Activated B cell treated with CpG ODN at 0.5 μM for 24 hours (primary cell): Measurements from ENCODE around the gene BCAN. TPM values are rescaled to one million over a fixed set of nuclear protein-coding genes. Genes with fewer than 3 reads are reported as not detected.

ENCODE experiments used
- ATAC-seq: fragments of 200-7000 bp; cut with Tn5 transposase; one replicate; pipeline ENCODE4 v1.10.0; 2021; ENCODE audit warnings: low read depth, mild to moderate bottlenecking, moderate library complexity
- CTCF ChIA-PET: fragments of 350-600 bp; sonication (Branson Sonifier 250); formaldehyde crosslinking; loops from one replicate; lab custom pipeline; 2021; ENCODE audit warnings: antibody characterized with exemption; lab: Charles Lee
- POLR2A ChIA-PET: fragments of 350-600 bp; sonication (Branson Sonifier 250); formaldehyde crosslinking; loops from one replicate; lab custom pipeline; 2021; ENCODE audit warnings: antibody characterized with exemption; lab: Charles Lee
- DNase-seq: peaks from one replicate; pipeline ENCODE4 v3.0.0; 2022
- H3K27ac Mint-ChIP-seq: one replicate; pipeline ENCODE4 v1.8.0; 2020; ENCODE audit warnings: mixed read lengths
- H3K27me3 Mint-ChIP-seq: one replicate; pipeline ENCODE4 v1.8.0; 2021; ENCODE audit warnings: mixed read lengths
- H3K36me3 Mint-ChIP-seq: one replicate; pipeline ENCODE4 v1.8.0; 2021; ENCODE audit warnings: low read depth, mixed read lengths
- H3K4me1 Mint-ChIP-seq: one replicate; pipeline ENCODE4 v1.8.0; 2021; ENCODE audit warnings: mixed read lengths
- H3K4me3 Mint-ChIP-seq: one replicate; pipeline ENCODE4 v1.8.0; 2020; ENCODE audit warnings: mild to moderate bottlenecking, mixed read lengths
- H3K9me3 Mint-ChIP-seq: one replicate; pipeline ENCODE4 v1.8.0; 2020; ENCODE audit warnings: mixed read lengths
- CTCF ChIP-seq: fragments of 200-600 bp; IDR thresholded peaks from one replicate; pipeline ENCODE4 v1.8.0; 2022; ENCODE audit warnings: antibody characterized with exemption, mild to moderate bottlenecking
- intact Hi-C: fragments of 100-400 bp; cut with micrococcal nuclease; formaldehyde crosslinking; loops from one replicate; pipeline ENCODE4 v1.15.1; 2024
- total RNA-seq: library from RNA; stranded (reverse); gene quantifications from 2 replicates; pipeline ENCODE4 v1.2.3, GENCODE V29; 2022

Gene BCAN
- total RNA-seq, 1 donor from 2014 or later, result 0.51 TPM

- H3K27me3 Mint-ChIP-seq, result peaks cover 84% of the 10 kb centered on the region
Measured at GRCh38 chr1:156643049-156643777, 1.3 kb downstream of the BCAN start.

GRCh38 chr1:156643778-156644092, 1.8 kb downstream of the BCAN start:
- Mint-ChIP-seq H3K9me3 (no peaks in the 10 kb centered on the region), H3K4me3 (peak overlapping the region; percentile 5), H3K27ac (no peak overlapping the region), H3K27me3 (peaks cover 84% of the 10 kb centered on the region), H3K4me1 (peaks cover 20% of the 10 kb centered on the region), H3K36me3 (no peaks in the 10 kb centered on the region)
- POLR2A ChIA-PET, result interaction anchor here (0.6 kb wide), 2 partner anchors 148 to 437 kb away, joined by 3 read pairs; no protein-coding TSS in a partner anchor
- CTCF ChIA-PET, result interaction anchor here (0.8 to 1.4 kb wide), 3 partner anchors 13 to 19 kb away, joined by 3 to 6 read pairs (median 4); no protein-coding TSS in a partner anchor
- no peak for TF ChIP-seq CTCF
- peak; percentile 76 for ATAC-seq
- intact Hi-C loops, result loop anchor here (1.0 to 2.0 kb wide), 2 partner anchors 14 to 17 kb away; no protein-coding TSS in a partner anchor
- DNase-seq, result no peak

More at GRCh38 chr1:156643049-156643777, 1.3 kb downstream of the BCAN start:
- intact Hi-C loops, result loop anchor here (2.0 kb wide), 1 partner anchor 16 kb away; no protein-coding TSS in a partner anchor
- H3K9me3 Mint-ChIP-seq, result no peaks in the 10 kb centered on the region
- peaks cover 20% of the 10 kb centered on the region for H3K4me1 Mint-ChIP-seq
- TF ChIP-seq CTCF, result no peak
- H3K36me3 Mint-ChIP-seq, result no peaks in the 10 kb centered on the region
- ChIA-PET POLR2A (interaction anchor here (0.6 kb wide), 2 partner anchors 147 to 438 kb away, joined by 3 read pairs; no protein-coding TSS in a partner anchor), CTCF (interaction anchor here (0.8 to 1.7 kb wide), 4 partner anchors 14 to 19 kb away, joined by 3 to 6 read pairs (median 4); no protein-coding TSS in a partner anchor)
- no peak overlapping the region for H3K27ac Mint-ChIP-seq
- DNase-seq (no peak), ATAC-seq (no peak)
- peak overlapping the region; percentile 5 for H3K4me3 Mint-ChIP-seq

- Mint-ChIP-seq H3K36me3 (no peaks in the 10 kb centered on the region), H3K27me3 (peaks cover 84% of the 10 kb centered on the region), H3K9me3 (no peaks in the 10 kb centered on the region), H3K27ac (no peak overlapping the region), H3K4me3 (no peak overlapping the region), H3K4me1 (peaks cover 20% of the 10 kb centered on the region)
- CTCF ChIA-PET, result interaction anchor here (0.6 to 1.4 kb wide), 4 partner anchors 13 to 20 kb away, joined by 3 to 6 read pairs (median 4); no protein-coding TSS in a partner anchor
- POLR2A ChIA-PET, result interaction anchor here (0.6 kb wide), 2 partner anchors 148 to 437 kb away, joined by 3 read pairs; no protein-coding TSS in a partner anchor
- DNase-seq, result no peak
- TF ChIP-seq CTCF, result no peak
- no peak for ATAC-seq
- intact Hi-C loops, result loop anchor here (1.0 kb wide), 1 partner anchor 13 kb away; no protein-coding TSS in a partner anchor
Measured at GRCh38 chr1:156644146-156644545, 2.2 kb downstream of the BCAN start.

GRCh38 chr1:156644640-156645039, 2.7 kb downstream of the BCAN start:
- H3K4me3 Mint-ChIP-seq, result no peak overlapping the region
- POLR2A ChIA-PET, result no interaction called here
- no peak for ATAC-seq
- peaks cover 20% of the 10 kb centered on the region for H3K4me1 Mint-ChIP-seq
- DNase-seq, result no peak
- peaks cover 80% of the 10 kb centered on the region for H3K27me3 Mint-ChIP-seq
- no peak overlapping the region for H3K27ac Mint-ChIP-seq
- no peak for TF ChIP-seq CTCF
- intact Hi-C loops, result loop anchor here (1.0 kb wide), 1 partner anchor 13 kb away; no protein-coding TSS in a partner anchor
- no peaks in the 10 kb centered on the region for H3K36me3 Mint-ChIP-seq
- CTCF ChIA-PET, result interaction anchor here (0.6 to 1.4 kb wide), 4 partner anchors 13 to 45 kb away, joined by 3 to 6 read pairs (median 3); no protein-coding TSS in a partner anchor
- H3K9me3 Mint-ChIP-seq, result no peaks in the 10 kb centered on the region

- no peak for TF ChIP-seq CTCF
- ChIA-PET CTCF (interaction anchor here (1.0 to 1.4 kb wide), 2 partner anchors 21 to 45 kb away, joined by 3 read pairs; no protein-coding TSS in a partner anchor), POLR2A (no interaction called here)
- H3K27ac Mint-ChIP-seq, result no peak overlapping the region
- H3K4me3 Mint-ChIP-seq, result no peak overlapping the region
- H3K27me3 Mint-ChIP-seq, result peaks cover 78% of the 10 kb centered on the region
- no peaks in the 10 kb centered on the region for H3K9me3 Mint-ChIP-seq
- intact Hi-C loops, result no loop called here
- peaks cover 20% of the 10 kb centered on the region for H3K4me1 Mint-ChIP-seq
- no peaks in the 10 kb centered on the region for H3K36me3 Mint-ChIP-seq
- DNase-seq, result no peak
- no peak for ATAC-seq
Measured at GRCh38 chr1:156645056-156645455, 3.1 kb downstream of the BCAN start.
